Memory B cell (primary cell): ENCODE results near the gene TEX9.
"Not testable (repeated sequence)": the region's sequence is repeated elsewhere in the genome, so short reads cannot be mapped to it uniquely, and the experiment has no call there.

Experiments
- ATAC-seq: fragments of 150-1000 bp; cut with Tn5 transposase; 2 replicates; pipeline ENCODE4 v1.10.0; 2021; ENCODE audit warnings: low read depth, mild to moderate bottlenecking, moderate library complexity
- DNase-seq, 2 donors: peaks; one replicate each; pipeline ENCODE4 v3.0.0; 2022; ENCODE audit warnings: low spot score in 2 of 2
- H3K27ac Mint-ChIP-seq: one replicate; pipeline ENCODE4 v1.8.0; 2022; ENCODE audit warnings: mild to moderate bottlenecking, moderate library complexity, mixed read lengths
- H3K27me3 Mint-ChIP-seq: one replicate; pipeline ENCODE4 v1.8.0; 2022; ENCODE audit warnings: mixed read lengths
- H3K36me3 Mint-ChIP-seq: one replicate; pipeline ENCODE4 v1.8.0; 2022; ENCODE audit warnings: mild to moderate bottlenecking, mixed read lengths
- H3K4me1 Mint-ChIP-seq: one replicate; pipeline ENCODE4 v1.8.0; 2022; ENCODE audit warnings: mixed read lengths
- H3K4me3 Mint-ChIP-seq: one replicate; pipeline ENCODE4 v1.8.0; 2022; ENCODE audit warnings: mild to moderate bottlenecking, moderate library complexity, mixed read lengths
- H3K9me3 Mint-ChIP-seq: one replicate; pipeline ENCODE4 v1.8.0; 2022; ENCODE audit warnings: mixed read lengths

The TEX9 gene

DNA sequence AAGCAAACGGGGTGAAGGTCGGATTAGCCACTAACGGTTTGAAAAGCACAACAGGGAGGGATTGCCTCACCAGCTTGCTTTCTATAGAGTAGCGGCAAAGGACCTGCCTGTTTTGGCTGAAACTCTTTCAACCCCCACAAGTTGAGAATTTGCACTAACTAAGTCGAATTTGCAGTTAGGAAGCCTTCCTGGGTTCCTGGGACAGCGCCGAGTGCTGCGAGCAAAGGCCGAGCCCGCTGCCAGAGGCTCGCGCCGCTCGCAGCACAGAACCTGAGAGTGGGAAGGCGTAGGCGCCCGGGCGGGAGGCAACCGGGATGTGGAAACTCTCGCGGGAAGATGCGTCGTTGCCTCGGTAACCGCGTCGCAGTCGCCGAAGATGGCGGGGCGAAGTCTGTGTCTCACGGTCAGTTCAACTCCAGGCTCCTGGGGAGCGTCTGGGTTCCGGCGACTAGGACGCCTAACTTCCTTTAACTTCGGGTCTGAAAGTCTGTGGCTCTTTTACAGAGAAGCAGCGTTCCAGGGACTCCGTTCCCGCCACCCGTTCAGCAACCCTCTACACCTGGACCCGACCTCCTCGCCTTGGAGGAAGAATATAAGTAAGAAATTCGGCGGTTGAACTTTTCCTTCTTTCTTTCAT, at the start of gene TEX9:
Gene TEX9, plus strand, starts transcription at position 352 of the 637 bp plus-strand sequence. Its CDS starts 25 bp downstream, at position 377.
- peak within 1 kb of the TSS; percentile 95 for H3K4me3 Mint-ChIP-seq
- no peaks in the 10 kb centered on the region for H3K9me3 Mint-ChIP-seq
- ATAC-seq (peak; percentile 96), DNase-seq (peak; percentile 74)
- H3K4me1 Mint-ChIP-seq = peaks cover 18% of the 10 kb centered on the region
- no peaks in the 10 kb centered on the region for H3K27me3 Mint-ChIP-seq
- H3K27ac Mint-ChIP-seq = peak within 1 kb of the TSS; percentile 82
- H3K36me3 Mint-ChIP-seq = peaks cover 2% of the 10 kb centered on the region

GRCh38 chr15:56316561-56316960, 48.7 kb upstream of the TEX9 start:
- not testable (repeated sequence) for DNase-seq, H3K4me1 Mint-ChIP-seq, H3K36me3 Mint-ChIP-seq, ATAC-seq, H3K27ac Mint-ChIP-seq, H3K4me3 Mint-ChIP-seq, H3K27me3 Mint-ChIP-seq
- H3K9me3 Mint-ChIP-seq = peaks cover 14% of the 10 kb centered on the region

DNA sequence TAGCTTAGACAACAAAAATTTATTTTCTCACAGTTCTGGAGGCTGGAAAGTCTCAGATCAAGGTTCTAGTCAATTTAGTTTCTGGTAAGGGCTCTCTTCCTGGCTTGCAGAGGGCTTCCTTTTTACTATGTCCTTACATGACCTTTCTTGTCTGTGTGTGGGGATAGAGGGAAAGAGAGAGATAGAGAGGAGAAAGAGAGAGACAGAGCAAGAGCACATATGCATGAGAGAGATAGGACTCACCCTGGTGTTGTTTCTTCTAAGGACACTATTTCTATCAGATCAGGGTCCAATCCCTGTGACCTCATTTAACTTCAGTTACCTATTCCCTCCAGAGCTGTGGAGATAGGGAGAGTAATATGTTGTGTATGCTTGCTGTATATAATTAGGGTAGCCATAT, 44.9 kb upstream of the TEX9 start:
- Mint-ChIP-seq H3K27ac (no peak overlapping the region), H3K27me3 (no peaks in the 10 kb centered on the region), H3K36me3 (peaks cover 2% of the 10 kb centered on the region), H3K4me3 (no peak overlapping the region), H3K9me3 (peaks cover 12% of the 10 kb centered on the region), H3K4me1 (peaks cover 2% of the 10 kb centered on the region)
- ATAC-seq (no peak), DNase-seq (no peak)

DNA sequence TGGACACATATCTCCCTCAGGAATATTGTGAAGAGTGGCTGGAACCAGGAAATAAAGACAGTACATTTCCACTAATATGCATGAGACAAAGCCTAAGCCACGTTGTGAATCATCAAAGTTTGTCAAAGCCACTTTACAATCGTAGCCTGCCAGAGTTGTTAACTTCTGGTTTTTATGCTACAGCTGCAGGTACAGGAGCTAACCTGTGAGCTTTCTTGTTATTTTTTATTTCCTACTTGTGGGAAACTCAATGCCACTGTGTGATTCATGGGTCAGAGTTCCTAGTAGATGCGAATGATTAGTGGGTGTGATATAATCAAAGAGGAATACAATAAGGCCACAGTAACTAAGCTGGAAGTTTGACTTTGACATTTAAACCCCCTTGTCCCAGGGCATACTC, 44.4 kb upstream of the TEX9 start:
- Mint-ChIP-seq H3K36me3 (peaks cover 2% of the 10 kb centered on the region), H3K27me3 (no peaks in the 10 kb centered on the region), H3K4me3 (no peak overlapping the region), H3K9me3 (peaks cover 12% of the 10 kb centered on the region), H3K27ac (no peak overlapping the region), H3K4me1 (peaks cover 2% of the 10 kb centered on the region)
- DNase-seq (no peak), ATAC-seq (no peak)

DNA sequence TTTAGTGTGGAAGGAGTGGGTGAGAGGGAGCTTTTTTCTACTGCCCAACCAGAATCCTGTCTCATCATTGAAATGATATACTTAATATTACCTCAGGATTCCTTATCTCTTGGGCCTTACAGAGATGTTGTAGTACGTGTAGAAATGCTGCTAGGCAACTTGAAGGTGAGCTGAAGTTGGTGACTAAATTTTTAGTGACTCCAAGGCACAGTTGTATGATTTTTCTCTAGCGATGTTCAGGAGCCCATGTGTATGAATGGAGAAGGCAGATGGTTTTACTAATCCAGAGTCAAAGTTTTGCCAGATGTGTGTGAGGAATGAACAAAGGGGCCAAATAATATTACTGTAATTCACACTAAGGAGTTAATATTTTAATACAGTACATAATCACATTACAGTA, 42.8 kb upstream of the TEX9 start:
- H3K27me3 Mint-ChIP-seq = no peaks in the 10 kb centered on the region
- H3K9me3 Mint-ChIP-seq = peaks cover 10% of the 10 kb centered on the region
- H3K4me3 Mint-ChIP-seq = no peak overlapping the region
- H3K27ac Mint-ChIP-seq = no peak overlapping the region
- ATAC-seq = no peak
- no peak for DNase-seq
- H3K4me1 Mint-ChIP-seq = peaks cover 2% of the 10 kb centered on the region
- peaks cover 2% of the 10 kb centered on the region for H3K36me3 Mint-ChIP-seq

DNA sequence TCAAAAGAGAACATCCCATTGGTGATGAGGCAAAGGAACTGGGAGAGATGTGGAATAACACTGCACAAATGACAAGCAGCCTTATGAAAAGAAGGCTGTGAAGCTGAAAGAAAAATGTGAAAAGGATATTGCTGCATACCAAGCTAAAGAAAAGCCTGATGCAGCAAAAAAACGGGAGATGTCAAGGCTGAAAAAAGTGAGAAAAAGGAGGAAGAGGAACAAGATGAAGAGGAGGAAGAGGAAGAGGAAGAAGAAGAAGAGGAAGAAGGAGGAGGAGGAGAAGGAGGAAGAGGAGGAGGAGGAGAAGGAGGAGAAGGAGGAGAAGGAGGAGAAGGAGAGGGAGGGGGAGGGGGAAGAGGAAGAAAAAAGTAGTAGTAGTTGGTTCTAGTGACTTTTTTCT, 41.8 kb upstream of the TEX9 start:
- H3K27me3 Mint-ChIP-seq = no peaks in the 10 kb centered on the region
- H3K9me3 Mint-ChIP-seq = peaks cover 3% of the 10 kb centered on the region
- H3K4me1 Mint-ChIP-seq = peaks cover 2% of the 10 kb centered on the region

DNA sequence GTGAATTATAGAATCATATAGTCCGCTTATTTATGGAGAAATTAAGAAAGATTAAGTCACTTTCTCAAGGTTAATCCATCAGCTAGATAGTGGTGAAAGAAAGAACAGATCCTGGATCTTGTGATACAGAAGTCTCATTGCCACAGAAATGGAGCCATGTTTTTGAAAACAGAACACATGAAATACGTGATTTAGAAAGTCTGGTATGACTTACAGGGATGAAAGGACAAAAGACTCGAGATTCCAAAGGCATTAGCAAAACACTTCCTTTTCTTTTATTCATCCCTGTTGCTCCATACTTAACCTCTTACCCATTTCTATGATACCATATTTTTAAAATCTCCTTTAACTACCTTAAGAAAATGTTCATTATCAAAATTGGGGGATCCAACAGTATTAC, 40.0 kb upstream of the TEX9 start:
- Mint-ChIP-seq H3K9me3 (peaks cover 6% of the 10 kb centered on the region), H3K36me3 (no peaks in the 10 kb centered on the region), H3K27me3 (no peaks in the 10 kb centered on the region), H3K27ac (no peak overlapping the region), H3K4me3 (no peak overlapping the region), H3K4me1 (peaks cover 2% of the 10 kb centered on the region)
- ATAC-seq = no peak
- no peak for DNase-seq

More for the DNA sequence above, 41.8 kb upstream of the TEX9 start:
- Mint-ChIP-seq H3K27ac (no peak overlapping the region), H3K4me3 (no peak overlapping the region), H3K36me3 (peaks cover 1% of the 10 kb centered on the region)
- DNase-seq (no peak), ATAC-seq (no peak)

DNA sequence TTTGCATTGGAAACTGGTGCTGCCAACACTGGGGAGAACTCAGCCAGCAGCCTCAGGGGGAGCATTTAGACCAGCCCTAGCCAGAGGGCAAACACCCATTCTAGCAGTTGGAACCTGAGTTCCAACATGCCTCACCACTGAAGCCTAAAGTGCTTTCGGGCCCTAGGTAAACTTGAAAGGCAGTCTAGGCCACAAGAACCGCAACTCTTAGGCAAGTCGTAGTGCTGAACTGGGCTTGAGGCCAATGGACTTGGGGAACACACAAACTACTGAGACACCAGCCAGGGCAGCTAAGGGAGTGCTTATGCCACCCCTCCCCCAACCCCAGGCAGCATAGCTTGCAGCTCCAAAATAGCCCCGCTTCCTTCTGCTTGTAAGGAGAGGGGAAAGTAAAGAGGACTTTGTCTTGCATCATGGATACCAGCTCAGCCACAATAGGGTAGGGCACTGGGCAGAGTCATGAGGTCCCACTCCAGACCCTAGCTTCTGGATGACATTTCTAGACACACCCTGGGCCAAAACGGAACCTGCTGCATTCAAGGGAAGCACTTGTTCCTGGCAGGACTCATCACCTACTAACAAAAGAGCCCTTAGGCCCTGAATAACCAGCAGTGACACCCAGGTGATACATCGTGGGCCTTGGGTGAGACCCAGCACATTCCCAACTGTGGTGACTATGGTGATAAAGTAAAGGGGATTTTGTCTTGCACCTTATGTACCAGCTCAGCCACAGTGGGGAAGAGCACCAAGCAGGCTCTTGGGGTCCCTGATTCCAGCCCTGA, 37.3 kb upstream of the TEX9 start:
- ATAC-seq (no peak), DNase-seq (no peak)
- Mint-ChIP-seq H3K4me1 (peaks cover 2% of the 10 kb centered on the region), H3K9me3 (peaks cover 7% of the 10 kb centered on the region), H3K27me3 (no peaks in the 10 kb centered on the region), H3K4me3 (no peak overlapping the region), H3K36me3 (peaks cover 1% of the 10 kb centered on the region), H3K27ac (no peak overlapping the region)

DNA sequence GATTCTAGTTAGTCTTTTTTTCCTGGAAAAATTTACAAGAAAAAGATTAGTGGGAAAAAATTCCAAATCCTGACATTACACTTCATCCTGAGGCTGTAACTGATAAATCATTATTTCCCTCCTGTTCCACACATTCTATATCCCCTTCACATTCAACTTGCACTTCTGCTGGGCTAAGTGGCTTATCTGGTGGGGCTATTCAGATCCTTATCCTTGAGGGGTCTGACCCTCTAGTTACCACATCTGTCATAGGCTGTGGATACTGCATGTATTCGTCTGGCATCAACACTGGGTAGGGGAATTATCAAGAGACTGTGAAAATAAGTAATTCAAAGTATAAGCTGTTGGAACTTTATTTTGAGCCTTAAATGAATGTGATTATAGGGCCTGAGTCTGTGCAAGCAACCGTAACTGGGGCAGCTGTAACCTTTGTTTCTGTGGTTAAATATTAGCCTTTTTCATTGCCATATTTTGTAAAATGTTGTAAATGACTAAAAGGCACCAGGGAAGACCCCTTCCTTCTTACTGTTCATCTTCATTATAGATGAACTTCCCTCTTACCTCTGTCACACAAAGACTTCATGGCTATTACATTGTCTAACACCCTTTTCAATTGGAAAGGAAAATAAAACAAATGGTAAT, 28.0 kb upstream of the TEX9 start:
- H3K27ac Mint-ChIP-seq = no peak overlapping the region
- H3K4me1 Mint-ChIP-seq = peaks cover 2% of the 10 kb centered on the region
- H3K36me3 Mint-ChIP-seq = peaks cover 1% of the 10 kb centered on the region
- DNase-seq (no peak), ATAC-seq (no peak)
- peaks cover 5% of the 10 kb centered on the region for H3K9me3 Mint-ChIP-seq
- no peak overlapping the region for H3K4me3 Mint-ChIP-seq
- peaks cover 2% of the 10 kb centered on the region for H3K27me3 Mint-ChIP-seq

GRCh38 chr15:56339594-56339993, 25.6 kb upstream of the TEX9 start:
- DNase-seq (no peak), ATAC-seq (no peak)
- H3K4me1 Mint-ChIP-seq = peaks cover 2% of the 10 kb centered on the region
- no peaks in the 10 kb centered on the region for H3K9me3 Mint-ChIP-seq
- H3K27ac Mint-ChIP-seq = no peak overlapping the region
- H3K27me3 Mint-ChIP-seq = peaks cover 2% of the 10 kb centered on the region
- H3K4me3 Mint-ChIP-seq = no peak overlapping the region
- peaks cover 1% of the 10 kb centered on the region for H3K36me3 Mint-ChIP-seq

DNA sequence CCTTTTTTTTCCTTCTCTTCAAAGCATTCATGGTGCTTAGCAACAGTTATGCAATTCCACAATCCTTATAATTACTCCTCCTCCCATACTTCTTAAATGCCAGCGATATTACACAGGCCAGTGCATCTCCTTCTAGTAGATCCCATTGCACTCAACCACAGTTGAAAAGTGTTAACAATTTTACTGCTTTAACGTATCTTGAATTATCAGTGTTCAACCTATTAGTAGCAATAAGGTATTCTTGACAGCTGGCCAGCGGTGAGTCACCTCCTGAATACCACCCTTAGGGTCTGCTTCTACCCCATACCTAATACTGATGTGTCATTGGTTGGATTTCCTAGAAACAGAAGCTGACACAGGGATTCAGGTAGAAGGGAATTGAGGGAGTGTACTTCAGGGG, 24.0 kb upstream of the TEX9 start:
- peaks cover 1% of the 10 kb centered on the region for H3K36me3 Mint-ChIP-seq
- ATAC-seq = no peak
- no peaks in the 10 kb centered on the region for H3K9me3 Mint-ChIP-seq
- H3K27ac Mint-ChIP-seq = no peak overlapping the region
- peaks cover 2% of the 10 kb centered on the region for H3K27me3 Mint-ChIP-seq
- no peak for DNase-seq
- H3K4me3 Mint-ChIP-seq = no peak overlapping the region
- peaks cover 2% of the 10 kb centered on the region for H3K4me1 Mint-ChIP-seq

- ATAC-seq (no peak), DNase-seq (no peak)
- peaks cover 2% of the 10 kb centered on the region for H3K4me1 Mint-ChIP-seq
Observed at GRCh38 chr15:56342653-56343052, 22.6 kb upstream of the TEX9 start.

DNA sequence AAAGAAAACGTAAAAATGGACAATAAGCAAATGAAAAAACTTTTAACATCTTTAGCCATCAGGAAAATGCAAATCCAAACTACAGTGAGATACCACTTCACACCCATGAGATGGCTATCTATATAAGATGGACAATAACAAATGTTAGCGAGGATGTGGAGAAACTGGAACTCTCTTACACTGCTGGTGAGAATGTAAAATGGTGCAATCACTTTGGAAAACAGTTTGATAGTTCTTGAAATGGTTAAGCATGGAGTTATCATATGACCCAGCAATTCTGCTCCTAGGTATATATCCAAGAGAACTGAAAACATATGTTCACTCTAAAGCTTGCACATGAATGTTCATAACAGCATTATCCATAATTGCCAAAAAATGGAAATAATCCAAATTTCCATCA, 21.3 kb upstream of the TEX9 start:
- H3K36me3 Mint-ChIP-seq = peaks cover 1% of the 10 kb centered on the region
- no peaks in the 10 kb centered on the region for H3K9me3 Mint-ChIP-seq
- ATAC-seq (no peak), DNase-seq (no peak)
- no peak overlapping the region for H3K4me3 Mint-ChIP-seq
- H3K27ac Mint-ChIP-seq = no peak overlapping the region
- peaks cover 2% of the 10 kb centered on the region for H3K27me3 Mint-ChIP-seq
- H3K4me1 Mint-ChIP-seq = peaks cover 2% of the 10 kb centered on the region

More at GRCh38 chr15:56342653-56343052, 22.6 kb upstream of the TEX9 start:
- Mint-ChIP-seq H3K27me3 (peaks cover 2% of the 10 kb centered on the region), H3K4me3 (no peak overlapping the region), H3K27ac (no peak overlapping the region), H3K36me3 (peaks cover 1% of the 10 kb centered on the region), H3K9me3 (no peaks in the 10 kb centered on the region)

DNA sequence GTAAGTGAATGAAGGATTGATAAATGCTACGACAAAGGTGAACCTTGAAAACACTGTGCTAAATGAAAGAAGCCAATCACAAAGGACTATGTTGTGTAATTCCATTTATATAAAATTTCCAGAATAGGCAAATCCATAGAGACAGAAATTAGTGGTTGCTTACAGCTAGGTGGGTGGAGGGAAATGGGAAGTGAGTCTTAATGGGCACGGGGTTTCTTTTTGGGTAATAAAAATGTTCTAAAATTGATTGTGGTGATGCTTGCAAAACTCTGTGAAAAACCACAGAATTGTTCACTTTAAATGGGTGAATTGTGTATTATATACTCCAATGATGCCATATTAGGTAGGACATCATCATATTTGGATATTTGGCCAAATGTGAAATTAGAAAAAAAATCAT, 20.9 kb upstream of the TEX9 start:
- H3K27ac Mint-ChIP-seq = no peak overlapping the region
- ATAC-seq (no peak), DNase-seq (no peak)
- H3K4me1 Mint-ChIP-seq = peaks cover 2% of the 10 kb centered on the region
- H3K36me3 Mint-ChIP-seq = peaks cover 1% of the 10 kb centered on the region
- H3K27me3 Mint-ChIP-seq = peaks cover 2% of the 10 kb centered on the region
- no peaks in the 10 kb centered on the region for H3K9me3 Mint-ChIP-seq
- H3K4me3 Mint-ChIP-seq = no peak overlapping the region
